GM12873 (cell line): Measurements from ENCODE around the gene CEBPE.

Source experiments
- CTCF ChIP-seq: IDR thresholded peaks from 2 replicates; pipeline ENCODE4 v1.5.1; 2012; ENCODE audit warnings: low read depth, mild to moderate bottlenecking, moderate library complexity, low read length, control low read depth; ENCODE audit not compliant: insufficient read depth; ENCODE audit errors: missing control alignments

The CEBPE gene

GRCh38 chr14:23119363-23120327 is 590 bp upstream of the CEBPE start:
- no peak for TF ChIP-seq CTCF

GRCh38 chr14:23117371-23118020 is 1.6 kb downstream of the CEBPE start:
- no peak for TF ChIP-seq CTCF

GRCh38 chr14:23115918-23116317 is 3.1 kb downstream of the CEBPE start:
- TF ChIP-seq CTCF: no peak

- TF ChIP-seq CTCF: no peak
Measured at GRCh38 chr14:23115039-23115731, 3.9 kb downstream of the CEBPE start.

GRCh38 chr14:23114669-23115038 is 4.4 kb downstream of the CEBPE start:
- no peak for TF ChIP-seq CTCF

- no peak for TF ChIP-seq CTCF
Measured at GRCh38 chr14:23114120-23114458, 5.0 kb downstream of the CEBPE start.
